8988T (cell line): ENCODE measurements around the gene RADIL.
A peak's percentile ranks its signal among the peaks of the same experiment; 100 is the strongest.

ENCODE experiments used
- DNase-seq: peaks from one replicate; pipeline ENCODE4 v3.0.0; 2011

Gene RADIL

DNA sequence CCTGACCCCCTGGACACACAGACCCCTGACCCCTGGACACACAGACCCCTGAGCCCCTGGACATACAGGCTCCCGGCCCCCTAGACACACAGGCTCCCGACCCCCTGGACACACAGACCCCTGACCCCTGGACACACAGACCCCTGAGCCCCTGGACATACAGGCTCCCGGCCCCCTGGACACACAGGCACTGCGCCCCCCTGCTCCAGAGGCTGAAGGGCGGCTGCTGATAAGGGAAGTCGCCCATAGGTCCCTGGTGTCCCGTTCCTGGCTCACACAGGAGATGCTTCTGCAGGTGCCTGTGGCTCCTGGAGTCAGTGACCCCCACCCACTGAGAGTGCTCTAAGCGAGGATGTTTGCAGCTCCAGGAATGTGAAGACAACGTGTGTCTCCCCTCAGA is 111.8 kb downstream of the RADIL start:
- DNase-seq: no peak

DNA sequence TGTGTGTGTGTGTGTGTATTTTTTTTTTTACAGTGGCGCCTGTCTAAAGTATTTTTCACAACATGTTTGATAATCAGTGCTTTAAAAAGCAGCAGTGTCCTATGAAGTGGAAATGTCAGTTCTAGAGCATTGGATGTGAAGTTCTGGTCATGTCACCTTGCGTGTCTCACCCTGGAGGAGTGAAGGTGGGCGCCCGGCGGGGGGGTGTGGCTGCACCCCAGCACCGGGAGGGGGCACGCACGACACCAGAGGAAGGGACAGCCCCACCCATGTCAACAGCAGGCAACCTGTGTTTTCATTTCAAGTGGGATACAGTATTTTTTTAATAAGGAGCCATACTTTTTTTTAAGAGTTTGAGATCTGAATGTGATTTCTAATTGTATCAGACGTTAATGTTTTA is 112.6 kb downstream of the RADIL start:
- DNase-seq: no peak

DNA sequence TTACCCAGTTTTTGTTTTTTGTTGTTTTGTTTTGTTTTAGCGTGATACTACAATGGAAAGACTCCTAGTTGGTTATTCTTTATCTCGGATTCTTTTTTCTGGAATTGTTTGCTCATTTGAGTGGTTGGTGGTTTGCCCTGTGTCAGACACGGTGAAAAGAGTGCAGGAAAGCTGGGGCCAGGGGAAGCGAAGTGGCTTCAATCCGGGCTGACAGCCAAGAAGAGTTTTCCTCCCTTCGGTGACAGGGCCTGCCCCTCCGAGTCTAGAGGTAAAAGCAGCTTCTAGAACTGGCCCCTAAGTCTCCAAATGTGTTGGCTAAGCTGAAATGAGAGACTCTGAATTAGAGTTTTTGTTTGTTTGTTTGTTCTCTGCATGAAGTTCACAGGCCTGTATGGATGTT is 113.8 kb downstream of the RADIL start:
- DNase-seq: no peak

DNA sequence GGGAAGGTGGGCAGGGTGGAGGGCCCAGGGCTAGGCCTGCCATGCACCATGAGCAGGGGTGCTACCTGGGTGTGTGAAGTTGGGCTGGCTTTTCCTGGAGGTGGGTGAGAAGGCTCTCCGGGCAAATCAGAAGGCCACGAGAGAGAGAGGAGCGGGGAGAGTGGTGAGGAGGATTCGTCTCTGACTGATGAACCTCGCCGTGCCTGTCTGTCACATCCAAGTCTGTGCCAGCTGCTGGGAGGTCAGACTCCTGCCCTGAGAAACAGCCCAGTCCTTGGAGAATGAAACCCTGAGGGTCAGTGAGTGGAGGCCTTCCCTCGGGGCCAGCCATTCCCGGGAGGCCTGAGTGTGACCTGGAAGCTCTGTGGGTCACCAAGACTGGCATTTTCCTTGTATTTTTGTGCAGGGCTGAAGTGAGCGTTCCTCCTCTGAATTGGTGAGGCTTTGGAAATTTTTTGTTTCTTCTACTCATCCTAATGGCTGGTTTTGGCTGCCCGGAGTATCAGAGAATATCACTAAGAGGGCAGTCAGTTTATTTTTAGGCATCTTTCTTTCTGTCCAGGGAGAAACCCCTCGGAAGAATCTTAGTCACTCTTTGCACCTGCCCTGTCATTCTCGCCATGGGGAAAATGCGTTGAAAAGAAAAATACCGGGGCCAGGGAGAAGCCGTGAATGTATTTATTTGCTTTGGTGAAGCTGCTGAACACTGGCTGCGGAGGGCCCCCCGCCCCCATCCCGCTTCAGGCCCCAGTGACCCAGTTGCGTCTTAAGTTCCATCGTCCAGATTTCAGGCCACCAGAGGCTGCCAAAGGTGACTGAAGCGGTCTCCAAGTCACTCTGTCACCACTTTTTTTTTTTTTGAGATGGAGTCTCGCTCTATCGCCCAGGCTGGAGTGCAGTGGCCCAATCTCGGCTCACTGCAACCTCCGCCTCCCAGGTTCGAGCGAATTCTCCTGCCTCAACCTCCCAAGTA is 114.6 kb downstream of the RADIL start:
- no peak for DNase-seq

DNA sequence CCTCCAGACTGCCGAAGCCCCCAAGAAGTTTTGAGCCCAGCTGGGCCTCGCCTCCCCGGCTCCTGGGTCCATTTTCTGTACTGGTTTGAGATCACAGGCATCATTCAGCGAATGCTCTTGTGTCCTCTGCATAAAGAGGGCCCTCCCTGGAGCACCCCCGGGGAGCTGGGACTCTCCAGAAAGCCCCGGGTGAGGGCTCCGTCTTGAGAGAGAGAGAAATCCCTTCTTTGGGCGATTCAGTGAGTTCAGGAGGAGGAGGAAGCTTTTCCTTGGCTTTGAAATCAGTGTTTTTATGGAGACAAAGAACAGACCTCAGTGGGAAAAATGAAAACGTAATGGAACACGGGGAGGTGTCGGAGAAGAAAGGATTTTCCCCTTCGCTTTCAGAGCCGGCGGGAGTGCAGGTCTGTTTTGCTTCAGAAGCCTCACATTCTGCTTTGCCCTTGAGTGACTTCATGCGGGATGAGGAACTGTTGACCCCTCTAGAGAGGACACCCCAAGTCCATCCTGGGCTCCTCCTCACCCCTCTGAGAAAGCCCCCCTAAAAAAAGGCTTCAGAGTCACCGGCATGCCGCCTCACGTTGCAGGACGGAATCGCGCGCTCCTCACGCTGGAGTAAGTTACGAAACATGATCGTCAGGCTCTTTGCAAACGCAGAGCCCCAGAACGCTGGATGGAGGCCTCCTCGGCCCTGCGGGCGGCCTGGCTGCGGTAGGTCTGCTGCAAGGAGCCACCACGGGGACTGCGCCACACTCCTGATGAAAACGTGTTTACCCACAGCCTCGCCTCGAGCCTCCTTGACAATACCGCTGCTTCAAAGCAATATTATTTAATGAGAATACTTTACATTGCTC is 116.6 kb downstream of the RADIL start:
- DNase-seq: no peak

DNA sequence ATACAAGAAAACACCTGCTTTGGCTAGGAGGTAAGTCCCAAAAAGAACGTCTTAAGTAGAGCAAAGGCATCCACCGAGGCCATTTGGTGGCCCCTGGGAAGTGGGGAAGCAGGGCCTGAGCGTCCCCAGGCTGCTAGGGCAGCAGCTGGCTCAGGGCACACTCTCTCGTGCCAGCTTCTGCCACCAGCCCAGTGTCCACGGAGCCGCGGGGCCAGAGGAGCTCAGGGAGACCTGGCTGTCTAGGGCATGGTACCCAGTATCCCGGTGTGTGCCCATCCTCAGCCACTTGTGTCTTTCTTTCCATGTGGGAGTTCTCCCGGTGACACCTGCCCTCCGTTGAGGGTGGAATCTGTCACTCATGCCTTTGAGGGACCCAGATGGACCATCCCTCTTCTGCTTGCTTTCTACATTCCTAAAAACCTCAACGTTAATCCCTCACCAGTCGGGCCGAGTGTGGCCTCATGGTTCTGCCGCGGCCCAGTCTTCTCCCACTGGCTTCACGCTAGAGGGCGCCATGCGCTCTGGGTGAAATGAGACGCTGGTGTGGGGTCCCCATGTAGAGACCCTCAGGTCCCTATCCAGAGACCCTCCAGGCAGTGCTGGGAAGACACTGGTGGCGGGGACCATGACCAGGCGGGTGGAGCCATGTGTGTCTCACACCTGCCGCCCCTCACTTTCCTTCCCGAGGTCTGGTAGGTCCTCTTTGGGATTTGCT is 117.6 kb downstream of the RADIL start:
- no peak for DNase-seq

DNA sequence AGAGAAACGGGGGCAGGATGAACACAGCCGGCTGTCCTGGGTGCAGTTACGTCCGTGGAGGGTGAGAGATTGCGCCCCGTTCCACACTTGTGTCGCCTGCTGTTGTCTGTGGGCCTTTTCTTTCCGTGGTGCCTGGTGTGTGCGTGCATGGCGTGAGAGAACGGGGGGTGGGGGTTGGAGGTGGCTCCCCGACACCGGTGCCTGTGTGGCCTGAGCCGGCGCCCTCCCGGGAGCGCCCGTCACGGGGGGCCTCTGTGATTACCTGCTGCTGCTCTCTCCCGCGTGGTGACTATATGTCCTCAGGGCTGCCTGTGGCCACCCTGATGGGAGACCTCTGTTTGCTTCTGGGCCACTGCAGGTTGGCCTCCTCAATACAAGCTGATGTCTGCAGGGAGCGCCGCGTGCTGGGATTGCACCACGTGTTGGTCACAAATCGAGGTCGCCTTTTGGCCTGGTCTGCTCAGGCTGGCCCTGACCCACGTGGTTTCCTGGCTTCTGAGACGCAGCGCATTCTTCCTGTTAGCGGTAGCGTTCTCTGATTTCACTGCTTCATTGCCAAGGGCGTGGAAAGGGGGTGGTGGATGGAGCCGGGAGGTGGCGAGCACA is 119.0 kb downstream of the RADIL start:
- no peak for DNase-seq

DNA sequence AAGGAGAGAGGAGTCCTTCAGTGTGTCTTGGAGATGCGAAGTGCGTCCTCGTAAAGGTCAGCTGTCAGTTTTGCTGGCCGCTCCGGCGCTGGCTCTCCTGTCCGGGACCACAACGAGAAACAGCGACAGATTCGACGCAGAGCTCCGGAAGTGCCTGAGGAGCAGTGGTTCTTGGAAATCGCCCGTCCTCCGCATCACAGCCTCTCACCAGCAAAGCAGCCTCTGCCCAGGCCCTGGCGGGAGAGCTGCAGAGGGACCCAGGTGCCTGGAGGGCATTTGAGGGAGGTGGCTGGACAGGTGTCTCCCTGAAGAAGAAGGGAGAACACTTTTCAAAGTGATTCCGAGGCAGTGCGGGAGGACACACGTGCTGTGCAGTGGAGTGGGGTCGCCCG is 119.7 kb downstream of the RADIL start:
- no peak for DNase-seq

DNA sequence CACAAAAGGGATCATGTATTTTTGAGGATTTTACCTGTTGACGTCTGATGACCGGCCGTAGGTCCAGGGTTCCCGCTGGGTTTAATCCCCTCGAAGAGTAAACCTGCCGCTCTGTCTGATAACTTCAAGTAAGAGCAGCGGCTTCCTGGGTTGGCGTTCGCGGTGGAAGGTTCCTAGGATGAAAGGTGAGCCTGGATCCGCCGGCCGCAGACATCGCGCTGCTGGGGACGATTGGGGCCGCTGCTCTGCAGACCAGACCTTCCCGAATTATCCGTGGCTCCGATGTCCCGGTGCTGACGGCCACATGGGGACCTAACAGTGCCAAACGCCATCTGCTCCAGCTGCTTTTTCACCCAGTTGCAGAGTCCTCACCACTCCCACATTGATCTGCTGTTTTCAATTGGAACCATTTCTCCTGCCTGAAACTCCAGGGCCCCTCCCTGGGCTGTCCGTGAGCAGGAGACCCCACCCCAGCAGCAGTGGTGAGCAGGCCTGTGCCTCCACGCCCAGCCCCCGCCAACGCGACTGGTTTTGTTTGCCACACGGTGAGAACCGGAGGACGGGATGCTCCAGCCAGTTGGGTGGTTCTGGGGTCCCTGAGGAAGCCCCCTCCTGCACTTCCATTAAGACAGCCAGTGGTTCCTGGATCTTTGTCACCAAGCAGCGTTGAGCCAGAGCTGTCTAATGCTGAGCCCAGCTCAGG is 120.3 kb downstream of the RADIL start:
- DNase-seq: no peak

DNA sequence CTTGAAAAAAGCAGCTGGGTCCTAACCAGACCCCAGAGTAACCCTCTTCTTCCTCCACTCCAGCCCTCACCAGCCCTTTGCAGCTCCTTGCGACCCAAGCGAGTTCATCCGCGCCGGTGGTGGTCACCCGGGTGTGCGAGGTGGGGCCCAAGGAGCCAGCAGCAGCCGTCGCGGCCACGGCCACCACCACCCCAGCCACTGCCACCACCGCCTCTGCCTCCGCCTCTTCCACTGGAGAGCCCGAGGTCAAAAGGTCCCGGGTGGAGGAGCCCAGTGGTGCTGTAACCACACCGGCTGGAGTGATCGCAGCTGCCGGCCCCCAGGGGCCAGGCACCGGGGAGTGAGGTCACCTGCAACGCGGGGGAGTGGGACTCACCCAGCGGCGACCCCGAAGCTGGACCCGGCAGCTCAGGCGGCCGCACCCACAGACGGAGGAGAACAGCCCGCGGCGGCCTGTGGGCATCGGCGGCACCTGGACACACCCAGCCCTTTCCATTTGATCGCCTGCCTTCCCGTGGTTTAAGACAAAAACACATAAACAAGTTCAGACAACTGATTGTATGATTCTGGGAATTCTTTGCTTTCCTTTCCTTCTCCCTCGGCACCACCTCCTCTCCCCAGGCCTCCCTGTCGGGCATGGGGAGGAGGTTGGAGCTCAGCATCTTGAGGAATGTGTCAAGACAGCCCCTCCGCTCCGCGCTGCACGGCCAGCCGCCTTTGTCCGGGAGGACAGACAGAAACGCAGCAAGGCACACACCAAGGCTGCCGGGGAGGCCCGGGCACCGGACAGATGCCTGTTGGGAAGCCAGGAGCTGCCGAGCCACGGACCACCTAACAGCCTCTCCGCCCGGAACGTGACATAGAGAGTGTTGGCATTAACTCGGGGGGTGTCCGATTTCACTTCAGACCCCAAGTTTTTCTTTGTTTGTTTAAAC is 121.1 kb downstream of the RADIL start:
- no peak for DNase-seq

DNA sequence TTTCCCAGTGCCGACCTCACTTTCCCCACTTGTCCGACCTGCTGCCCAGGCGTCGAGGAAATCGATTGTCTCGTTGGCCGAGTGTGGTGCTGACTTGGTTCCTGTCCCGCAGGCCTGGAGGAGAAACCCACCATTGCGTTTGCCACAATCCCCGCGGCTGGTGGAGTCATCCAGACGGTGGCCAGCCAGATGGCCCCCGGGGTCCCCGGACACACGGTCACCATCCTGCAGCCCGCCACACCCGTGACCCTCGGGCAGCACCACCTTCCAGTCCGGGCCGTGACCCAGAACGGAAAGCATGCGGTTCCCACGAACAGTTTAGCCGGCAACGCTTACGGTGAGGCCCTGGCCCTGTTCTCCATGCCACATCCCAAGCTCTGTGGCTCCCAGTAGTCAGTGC is 122.6 kb downstream of the RADIL start:
- no peak for DNase-seq

DNA sequence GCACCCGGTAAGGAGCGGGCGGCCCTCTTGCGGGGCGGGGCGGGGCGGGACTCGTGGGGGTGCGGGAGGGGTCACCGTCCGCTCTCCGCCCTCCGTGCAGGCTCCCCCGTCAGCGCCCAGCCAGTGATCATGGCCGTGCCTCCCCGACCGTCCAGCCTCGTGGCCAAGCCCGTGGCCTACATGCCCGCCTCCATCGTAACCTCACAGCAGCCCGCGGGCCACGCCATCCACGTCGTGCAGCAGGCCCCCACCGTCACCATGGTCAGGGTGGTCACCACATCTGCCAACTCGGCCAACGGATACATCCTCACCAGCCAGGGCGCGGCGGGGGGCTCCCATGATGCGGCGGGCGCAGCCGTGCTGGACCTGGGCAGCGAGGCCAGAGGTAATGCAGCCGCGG is 124.3 kb downstream of the RADIL start:
- DNase-seq: no peak

DNA sequence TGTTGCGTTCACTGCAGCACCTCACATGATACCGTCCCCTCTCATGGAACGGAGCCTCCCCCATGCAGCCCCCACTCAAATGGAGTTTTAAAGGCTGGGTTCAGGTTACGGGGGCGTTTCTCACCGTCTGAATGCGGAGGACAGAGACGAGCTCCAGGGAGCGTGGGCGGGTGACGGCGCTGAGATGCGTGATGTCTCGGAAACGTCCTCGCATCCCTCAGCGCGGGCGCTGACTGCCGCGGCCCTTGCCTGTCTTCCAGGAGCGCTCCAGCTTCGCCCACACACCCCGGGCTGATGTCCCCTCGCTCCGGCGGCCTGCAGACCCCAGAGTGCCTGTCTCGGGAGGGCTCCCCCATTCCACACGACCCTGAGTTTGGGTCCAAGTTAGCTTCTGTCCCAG is 124.7 kb downstream of the RADIL start:
- DNase-seq: no peak

DNA sequence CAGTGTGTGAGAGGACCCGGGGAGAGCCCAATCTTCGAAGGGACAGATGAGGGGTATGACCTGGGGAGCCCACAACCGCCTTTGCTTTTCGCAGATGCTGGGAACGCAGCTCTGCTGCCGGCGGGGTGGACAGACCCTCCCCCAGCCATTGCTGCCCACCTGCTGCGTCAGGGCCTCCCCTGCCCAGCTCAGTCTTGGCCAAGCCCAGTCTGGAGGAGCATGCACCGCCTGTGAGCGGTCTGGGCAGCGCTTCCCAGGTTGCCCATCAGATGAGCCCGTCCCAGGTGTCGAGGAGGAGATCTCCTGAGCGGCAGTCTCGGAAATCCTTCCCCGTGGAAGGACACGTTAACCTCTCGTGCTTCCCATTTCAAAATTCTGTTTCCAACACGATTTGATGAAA is 125.4 kb downstream of the RADIL start:
- DNase-seq: no peak

DNA sequence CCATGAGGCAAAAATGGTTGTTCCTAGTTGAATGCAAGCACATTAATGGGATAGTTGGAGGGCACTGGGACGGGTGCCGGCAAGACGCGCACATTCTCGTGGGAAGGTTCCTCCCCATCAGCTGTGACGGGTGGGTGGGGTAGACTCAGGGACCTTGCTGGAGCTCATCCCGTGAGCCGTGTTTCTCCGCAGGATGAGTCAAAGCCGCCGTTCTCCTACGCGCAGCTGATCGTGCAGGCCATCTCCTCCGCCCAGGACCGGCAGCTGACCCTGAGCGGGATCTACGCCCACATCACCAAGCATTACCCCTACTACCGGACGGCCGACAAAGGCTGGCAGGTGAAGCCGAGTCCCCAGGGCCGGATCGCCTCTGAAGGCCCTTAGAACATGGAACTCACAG is 128.5 kb downstream of the RADIL start:
- no peak for DNase-seq

DNA sequence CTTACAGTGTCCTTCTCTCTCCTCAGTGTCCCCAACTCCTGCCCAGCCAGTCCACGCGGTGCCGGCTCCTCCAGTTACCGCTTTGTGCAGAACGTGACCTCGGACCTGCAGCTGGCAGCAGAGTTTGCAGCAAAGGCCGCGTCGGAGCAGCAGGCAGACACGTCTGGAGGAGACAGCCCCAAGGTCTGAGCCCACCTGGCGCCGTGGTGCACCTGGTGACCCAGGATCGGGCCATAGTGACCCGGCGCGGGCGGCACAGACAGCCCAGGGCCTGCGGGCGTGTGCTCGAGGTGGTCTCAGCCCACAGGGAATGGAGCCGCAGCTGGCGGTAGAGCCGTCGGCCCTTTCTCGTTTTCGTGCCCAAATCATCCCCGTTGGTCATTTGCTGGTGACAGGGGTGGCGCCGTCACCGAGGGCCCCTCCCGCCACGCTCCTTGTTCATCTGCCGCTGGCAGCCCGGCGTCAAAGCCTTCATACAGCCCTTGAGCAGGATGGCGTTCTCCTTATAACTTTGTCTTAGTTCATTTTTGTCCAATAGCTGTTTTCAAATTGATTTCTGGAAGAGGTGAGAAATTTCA is 129.0 kb downstream of the RADIL start:
- no peak for DNase-seq

DNA sequence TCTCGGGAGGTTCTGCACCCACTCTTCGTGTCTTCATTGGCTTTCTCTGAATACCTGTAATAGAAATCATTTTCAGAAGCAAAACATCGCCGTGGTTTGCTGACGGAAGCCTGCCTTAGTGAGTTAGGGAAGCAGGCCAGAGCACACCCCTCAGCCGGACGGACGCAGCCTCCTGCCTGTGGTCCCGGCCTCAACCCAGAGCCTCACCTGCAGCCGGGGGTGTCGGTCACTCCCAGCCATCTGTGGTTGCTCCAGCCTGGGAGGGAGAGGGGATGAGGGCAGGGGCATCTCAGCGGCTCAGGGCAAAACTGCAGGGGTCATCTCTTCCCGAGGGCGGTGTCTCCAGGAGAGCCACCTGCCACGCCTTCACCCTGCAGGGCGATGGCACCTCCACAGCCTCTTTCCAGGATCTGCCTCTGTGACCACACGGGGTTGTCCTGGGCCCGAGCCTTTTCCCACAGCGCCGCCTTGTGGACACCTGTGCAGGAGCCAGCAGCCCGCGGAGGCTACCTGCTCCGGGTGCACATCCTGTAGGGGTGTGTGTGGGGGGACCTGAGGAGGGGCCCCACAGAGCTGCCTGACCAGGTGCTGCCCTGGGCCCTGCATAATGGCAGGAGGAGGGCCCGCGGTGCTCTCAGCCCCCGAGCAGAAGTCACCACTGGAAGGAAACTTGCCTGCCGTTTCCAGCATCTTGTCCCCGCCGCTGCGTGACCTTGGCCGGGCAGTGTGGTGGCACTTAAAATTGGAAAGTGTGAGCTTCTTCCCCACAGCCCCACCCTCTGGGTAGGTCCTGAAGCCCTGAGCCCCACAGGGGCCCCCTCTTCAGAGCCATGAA is 129.7 kb downstream of the RADIL start:
- DNase-seq: peak; percentile 96

DNA sequence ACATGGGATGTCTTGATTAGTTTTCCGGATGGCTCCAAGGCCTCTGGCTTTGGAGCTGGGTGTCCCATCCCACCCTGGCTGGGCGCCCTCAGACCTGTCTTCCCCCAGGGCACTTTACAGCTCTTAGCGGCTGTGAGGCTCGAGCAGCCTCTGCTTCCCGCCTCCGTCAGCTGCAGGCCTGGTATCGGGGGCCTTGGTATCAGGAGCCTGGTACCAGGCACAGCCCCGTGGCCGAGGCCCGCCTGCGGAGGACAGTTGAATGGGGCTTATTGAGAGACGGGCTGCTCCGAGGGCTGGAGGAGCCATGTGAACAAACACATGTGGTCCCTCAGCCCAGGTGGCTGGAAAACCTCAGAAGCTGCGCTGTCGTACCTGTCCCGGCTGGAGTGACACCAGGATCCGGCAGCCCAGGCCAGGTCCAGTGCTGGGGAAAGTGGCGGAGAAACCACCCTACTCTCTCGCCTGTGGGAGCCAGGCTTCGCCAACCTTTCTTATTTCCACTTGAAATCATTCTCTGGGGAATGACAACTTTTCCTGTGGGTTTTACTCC is 132.0 kb downstream of the RADIL start:
- DNase-seq: no peak

DNA sequence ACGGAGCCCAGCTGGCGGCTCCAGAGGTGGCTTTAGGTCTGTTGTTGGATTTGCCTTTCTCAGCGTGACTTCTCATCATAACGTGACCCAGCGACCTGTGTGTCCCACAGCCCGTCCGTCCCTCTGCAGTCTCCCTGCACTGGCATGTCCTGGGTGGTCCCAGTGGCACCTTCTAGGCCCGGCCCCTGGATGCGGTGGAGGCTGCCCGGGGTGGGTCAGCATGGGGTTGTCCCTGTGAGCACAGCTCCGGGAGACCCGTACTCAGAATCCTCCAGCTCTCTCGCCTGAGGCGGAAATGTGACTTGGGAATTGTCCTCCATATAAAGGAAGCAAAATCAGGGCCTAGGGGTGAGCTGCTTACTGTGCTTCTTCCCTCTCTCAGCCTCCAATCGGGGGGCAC is 133.7 kb downstream of the RADIL start:
- DNase-seq: no peak
